B cell (primary cell): Measurements from ENCODE around the gene GRIP1. TPM values are rescaled to one million over a fixed set of nuclear protein-coding genes. Genes with fewer than 3 reads are reported as not detected.

Experiments
- ATAC-seq: fragments of 200-7000 bp; cut with Tn5 transposase; one replicate; pipeline ENCODE4 v1.10.0; 2021; ENCODE audit warnings: low read depth, mild to moderate bottlenecking, moderate number of reproducible peaks, moderate library complexity
- CTCF ChIA-PET: fragments of 350-600 bp; sonication (Branson Sonifier 250); formaldehyde crosslinking; loops from one replicate; lab custom pipeline; 2021; ENCODE audit warnings: antibody characterized with exemption, inconsistent platforms; lab: Charles Lee
- POLR2A ChIA-PET: fragments of 350-600 bp; sonication (Branson Sonifier 250); formaldehyde crosslinking; loops from one replicate; lab custom pipeline; 2021; ENCODE audit warnings: antibody characterized with exemption; lab: Charles Lee
- DNase-seq: peaks from one replicate; pipeline ENCODE4 v3.0.0; 2013
- H2AFZ ChIP-seq: 2 replicates; pipeline ENCODE4 v1.6.1; 2012; ENCODE audit warnings: mild to moderate bottlenecking, low read depth, low read length; ENCODE audit not compliant: insufficient read depth, poor library complexity, severe bottlenecking
- H3K27ac ChIP-seq, 2 donors: 1 replicate in 1 of 2; 2 replicates in 1 of 2; pipeline ENCODE4 v1.5.1; 2012 to 2013; ENCODE audit warnings: low read length in 2 of 2, mild to moderate bottlenecking in 2 of 2, moderate library complexity in 1 of 2
- H3K27me3 ChIP-seq, 4 experiments: fragments of 200-600 bp in 1 of 4; sonication (generic) in 1 of 4; replicated peaks in 1 of 4; 1 replicate in 2 of 4; 2 replicates in 2 of 4; pipeline versions ENCODE4 v1.6.1 to v1.7.0; 2013 to 2016; ENCODE audit warnings: low read length in 3 of 4, mild to moderate bottlenecking in 2 of 4, mixed read lengths in 1 of 4, moderate library complexity in 1 of 4; ENCODE audit not compliant: insufficient read depth in 4 of 4, control insufficient read depth in 3 of 4; ENCODE audit errors: control extremely low read depth in 1 of 4
- H3K36me3 ChIP-seq, 2 experiments: replicated peaks in 1 of 2; 1 replicate in 1 of 2; 2 replicates in 1 of 2; pipeline versions ENCODE4 v1.6.1 to v1.7.1; 2013; ENCODE audit warnings: low read length in 1 of 2; ENCODE audit not compliant: insufficient read depth in 2 of 2, control insufficient read depth in 1 of 2; ENCODE audit errors: control extremely low read depth in 1 of 2, extremely low read depth in 1 of 2
- H3K4me1 ChIP-seq, 2 donors: fragments of 200-600 bp in 1 of 2; sonication (generic) in 1 of 2; 1 replicate in 1 of 2; 2 replicates in 1 of 2; pipeline versions ENCODE4 v1.5.1 to v1.6.1; 2013 to 2017; ENCODE audit warnings: low read length in 2 of 2; ENCODE audit not compliant: control insufficient read depth in 2 of 2, insufficient read depth in 2 of 2
- H3K4me2 ChIP-seq: replicated peaks from 2 replicates; pipeline ENCODE3; 2012; ENCODE audit warnings: mild to moderate bottlenecking, low read depth, low read length; ENCODE audit not compliant: poor library complexity, severe bottlenecking
- H3K4me3 ChIP-seq, 5 experiments: fragments of 200-600 bp in 1 of 5; sonication (generic) in 1 of 5; 1 replicate in 3 of 5; 2 replicates in 2 of 5; pipeline versions ENCODE4 v1.5.1 to v1.7.0; 2011 to 2016; ENCODE audit warnings: low read length in 4 of 5, mild to moderate bottlenecking in 4 of 5, low read depth in 2 of 5, control low read depth in 1 of 5, moderate library complexity in 1 of 5; ENCODE audit not compliant: insufficient read depth in 1 of 5; ENCODE audit errors: control extremely low read depth in 1 of 5, extremely low read depth in 1 of 5
- H3K79me2 ChIP-seq: fragments of 200-600 bp; sonication (generic); one replicate; pipeline ENCODE4 v1.6.0; 2016; ENCODE audit warnings: low read length; ENCODE audit not compliant: control insufficient read depth, insufficient read depth
- H3K9ac ChIP-seq: fragments of 200-600 bp; sonication (generic); 2 replicates; pipeline ENCODE4 v1.6.1; 2017; ENCODE audit warnings: mild to moderate bottlenecking, low read length, moderate library complexity
- H3K9me3 ChIP-seq, 3 donors: one replicate each; pipeline versions ENCODE4 v1.6.1 to v1.7.1; 2013; ENCODE audit warnings: low read length in 2 of 3; ENCODE audit not compliant: control insufficient read depth in 2 of 3, insufficient read depth in 1 of 3; ENCODE audit errors: control extremely low read depth in 1 of 3
- H4K20me1 ChIP-seq: 2 replicates; pipeline ENCODE4 v1.6.0; 2012; ENCODE audit warnings: mild to moderate bottlenecking, low read length; ENCODE audit not compliant: insufficient read depth, control insufficient read depth, poor library complexity, severe bottlenecking
- H3K27ac Mint-ChIP-seq: one replicate; pipeline ENCODE4 v1.8.0; 2021; ENCODE audit warnings: mixed read lengths
- H3K27me3 Mint-ChIP-seq: one replicate; pipeline ENCODE4 v1.8.0; 2021; ENCODE audit warnings: mixed read lengths
- H3K4me1 Mint-ChIP-seq: one replicate; pipeline ENCODE4 v1.8.0; 2021; ENCODE audit warnings: mixed read lengths
- H3K4me3 Mint-ChIP-seq: one replicate; pipeline ENCODE4 v1.8.0; 2021; ENCODE audit warnings: mixed read lengths
- H3K9me3 Mint-ChIP-seq: one replicate; pipeline ENCODE4 v1.8.0; 2022; ENCODE audit warnings: mixed read lengths; ENCODE audit not compliant: insufficient read depth
- CTCF ChIP-seq: fragments of 200-600 bp; IDR thresholded peaks from one replicate; pipeline ENCODE4 v1.8.0; 2022; ENCODE audit warnings: antibody characterized with exemption, mild to moderate bottlenecking
- EZH2 ChIP-seq: IDR thresholded peaks from 2 replicates; pipeline ENCODE4 v1.6.1; 2012; ENCODE audit warnings: borderline replicate concordance, low read depth, mild to moderate bottlenecking, moderate library complexity, low read length; ENCODE audit not compliant: insufficient read depth, poor library complexity, severe bottlenecking
- WGBS: methylation state at CpG from one replicate; pipeline ENCODE4 v1.1.5; 2013; ENCODE audit warnings: missing lambda C conversion rate; ENCODE audit not compliant: insufficient coverage; 5-methylcytosine and 5-hydroxymethylcytosine counted together
- intact Hi-C: fragments of 100-400 bp; cut with micrococcal nuclease; formaldehyde crosslinking; loops from one replicate; pipeline ENCODE4 v1.10.0; 2022
- polyA plus RNA-seq: library from polyadenylated mRNA; depleted of rRNA; stranded (reverse); fragments of >200 nt; gene quantifications from 2 replicates; pipeline ENCODE4 v1.2.3, GENCODE V29; 2012
- total RNA-seq, 2 donors: library from RNA; stranded (reverse); fragments of 120-200 nt in 1 of 2; gene quantifications; 1 replicate in 1 of 2; 2 replicates in 1 of 2; pipeline versions ENCODE4 v1.2.3 to v1.2.4, GENCODE V29; 2013 to 2022

GRIP1 gene
- total and polyA plus RNA-seq, 2 donors (not counting 1 experiment from before 2014, with no cell fraction given): 0.22 TPM; not detected in 1

- no peaks in the 10 kb centered on the region for H3K9me3 ChIP-seq
- intact Hi-C loops: no loop called here
- H4K20me1 ChIP-seq: no peaks in the 10 kb centered on the region
- no peak overlapping the region for H3K4me3 ChIP-seq
- H3K4me1 ChIP-seq: no peaks in the 10 kb centered on the region
- DNase-seq (no peak), ATAC-seq (no peak)
- Mint-ChIP-seq H3K27me3 (no peaks in the 10 kb centered on the region), H3K4me1 (peaks cover 32% of the 10 kb centered on the region), H3K9me3 (no peaks in the 10 kb centered on the region), H3K27ac (no peak overlapping the region), H3K4me3 (no peak overlapping the region)
- CTCF ChIA-PET: interaction anchor here (1.0 to 1.3 kb wide), 2 partner anchors 13 to 15 kb away, joined by 3 to 4 read pairs; no protein-coding TSS in a partner anchor
- no peak overlapping the region for H2AFZ ChIP-seq
- TF ChIP-seq EZH2 (no peak), CTCF (no peak)
- H3K36me3 ChIP-seq: no peaks in the 10 kb centered on the region
- POLR2A ChIA-PET: no interaction called here
- H3K79me2 ChIP-seq: no peaks in the 10 kb centered on the region
- no peak overlapping the region for H3K9ac ChIP-seq
- H3K27ac ChIP-seq: no peak overlapping the region
- no peaks in the 10 kb centered on the region for H3K27me3 ChIP-seq
- H3K4me2 ChIP-seq: no peak overlapping the region
Observed at GRCh38 chr12:66676241-66676640, 2.6 kb downstream of the GRIP1 start.

- no peaks in the 10 kb centered on the region for H3K27me3 Mint-ChIP-seq
- H3K9me3 Mint-ChIP-seq: no peaks in the 10 kb centered on the region
- Histone ChIP-seq H3K9ac (no peak overlapping the region), H3K4me1 (no peaks in the 10 kb centered on the region), H4K20me1 (no peaks in the 10 kb centered on the region), H3K27me3 (no peaks in the 10 kb centered on the region), H3K27ac (no peak overlapping the region), H3K4me3 (no peak overlapping the region), H3K79me2 (no peaks in the 10 kb centered on the region), H3K4me2 (no peak overlapping the region), H3K36me3 (no peaks in the 10 kb centered on the region), H2AFZ (no peak overlapping the region), H3K9me3 (no peaks in the 10 kb centered on the region)
- no peak for ATAC-seq
- POLR2A ChIA-PET: no interaction called here
- H3K4me1 Mint-ChIP-seq: peaks cover 22% of the 10 kb centered on the region
- H3K4me3 Mint-ChIP-seq: no peak overlapping the region
- DNase-seq: no peak
- intact Hi-C loops: no loop called here
- WGBS: 0% methylated on average over 1 of the region's 4 CpGs
- no peak overlapping the region for H3K27ac Mint-ChIP-seq
- CTCF ChIA-PET: interaction anchor here (0.6 kb wide), 1 partner anchor 451 kb away, joined by 3 read pairs; no protein-coding TSS in a partner anchor
- TF ChIP-seq CTCF (no peak), EZH2 (no peak)
Observed at GRCh38 chr12:66674495-66675122, 4.3 kb downstream of the GRIP1 start.
